ENCODE data around the gene GATD1. TPM values are rescaled to one million over a fixed set of nuclear protein-coding genes. Genes with fewer than 3 reads are reported as not detected.
A peak's percentile ranks its signal among the peaks of the same experiment; 100 is the strongest.

GATD1 gene
- total and polyA plus RNA-seq, 2 experiments from 2014 or later = 39.3 to 51.0 TPM

- no peak for TF ChIP-seq CREB1 (CRISPR knock-in tag; IDR thresholded peaks at IDR 0.05; ENCODE audit: low read depth)
- no peak for TF ChIP-seq ETS1 (IDR thresholded peaks at IDR 0.05)
- TF ChIP-seq, protein P1, sequence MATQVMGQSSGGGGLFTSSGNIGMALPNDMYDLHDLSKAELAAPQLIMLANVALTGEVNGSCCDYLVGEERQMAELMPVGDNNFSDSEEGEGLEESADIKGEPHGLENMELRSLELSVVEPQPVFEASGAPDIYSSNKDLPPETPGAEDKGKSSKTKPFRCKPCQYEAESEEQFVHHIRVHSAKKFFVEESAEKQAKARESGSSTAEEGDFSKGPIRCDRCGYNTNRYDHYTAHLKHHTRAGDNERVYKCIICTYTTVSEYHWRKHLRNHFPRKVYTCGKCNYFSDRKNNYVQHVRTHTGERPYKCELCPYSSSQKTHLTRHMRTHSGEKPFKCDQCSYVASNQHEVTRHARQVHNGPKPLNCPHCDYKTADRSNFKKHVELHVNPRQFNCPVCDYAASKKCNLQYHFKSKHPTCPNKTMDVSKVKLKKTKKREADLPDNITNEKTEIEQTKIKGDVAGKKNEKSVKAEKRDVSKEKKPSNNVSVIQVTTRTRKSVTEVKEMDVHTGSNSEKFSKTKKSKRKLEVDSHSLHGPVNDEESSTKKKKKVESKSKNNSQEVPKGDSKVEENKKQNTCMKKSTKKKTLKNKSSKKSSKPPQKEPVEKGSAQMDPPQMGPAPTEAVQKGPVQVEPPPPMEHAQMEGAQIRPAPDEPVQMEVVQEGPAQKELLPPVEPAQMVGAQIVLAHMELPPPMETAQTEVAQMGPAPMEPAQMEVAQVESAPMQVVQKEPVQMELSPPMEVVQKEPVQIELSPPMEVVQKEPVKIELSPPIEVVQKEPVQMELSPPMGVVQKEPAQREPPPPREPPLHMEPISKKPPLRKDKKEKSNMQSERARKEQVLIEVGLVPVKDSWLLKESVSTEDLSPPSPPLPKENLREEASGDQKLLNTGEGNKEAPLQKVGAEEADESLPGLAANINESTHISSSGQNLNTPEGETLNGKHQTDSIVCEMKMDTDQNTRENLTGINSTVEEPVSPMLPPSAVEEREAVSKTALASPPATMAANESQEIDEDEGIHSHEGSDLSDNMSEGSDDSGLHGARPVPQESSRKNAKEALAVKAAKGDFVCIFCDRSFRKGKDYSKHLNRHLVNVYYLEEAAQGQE (IDR thresholded peaks at IDR 0.05; ENCODE audit: unreplicated experiment) = no peak
- no peak for TF ChIP-seq STAT1 (IDR thresholded peaks at IDR 0.05; ENCODE audit: unreplicated experiment)
- no peak; the same call in 1 of the 2 replicates for TF ChIP-seq POLR2AphosphoS5 (IDR thresholded peaks at IDR 0.05; ENCODE audit: low read depth)
These were observed 50.7 kb downstream of the GATD1 start (continued) for GRCh38 chr11:726278-727220.

- ATAC-seq (peak; percentile 23), DNase-seq (ENCODE audit: low spot score) (peak; percentile 63)
- no peaks in the 10 kb centered on the region for H4K20me1 ChIP-seq (replicated peaks; ENCODE audit: insufficient read depth)
- Mint-ChIP-seq H3K27me3 (ENCODE audit: insufficient read depth, low read depth, poor library complexity) (peaks cover 15% of the 10 kb centered on the region), H3K9me3 (no peaks in the 10 kb centered on the region; the same call in 2 of the 3 replicates), H3K4me1 (peaks cover 9% of the 10 kb centered on the region; the same call in 2 of the 3 replicates), H3K36me3 (ENCODE audit: low read depth) (no peaks in the 10 kb centered on the region), H3K27ac (no peak overlapping the region), H3K4me3 (peak overlapping the region; percentile 64; the same call in 2 of the 3 replicates)
- H3K36me3 ChIP-seq (ENCODE audit: insufficient read depth) = no peaks in the 10 kb centered on the region
- H3K27me3 ChIP-seq (ENCODE audit: insufficient read depth) = no peaks in the 10 kb centered on the region
- H3K9me2 ChIP-seq (ENCODE audit: insufficient read depth) = no peaks in the 10 kb centered on the region
- no peak overlapping the region for H3K27ac ChIP-seq (ENCODE audit: low read depth)
- peaks cover 6% of the 10 kb centered on the region for H3K4me1 ChIP-seq (ENCODE audit: insufficient read depth)
- H3K4me3 ChIP-seq = peak overlapping the region; percentile 65
- H3K79me2 ChIP-seq (replicated peaks; ENCODE audit: insufficient read depth) = no peaks in the 10 kb centered on the region
- 0 out of 2 replicates have a peak, but pooled peaks cover 16% of the 10 kb centered on the region for H3F3A ChIP-seq (replicated peaks; ENCODE audit: low read depth)
- H3K4me2 ChIP-seq = peak overlapping the region; percentile 88
- H2AFZ ChIP-seq = peak overlapping the region; percentile 32; the same call in 1 of the 2 replicates
- TF ChIP-seq CREB1 (CRISPR knock-in tag; IDR thresholded peaks at IDR 0.05; ENCODE audit: low read depth) = no peak
- TF ChIP-seq EZH2 (IDR thresholded peaks at IDR 0.05; ENCODE audit: low read depth, unreplicated experiment) = no peak
- TF ChIP-seq POLR2AphosphoS5 (IDR thresholded peaks at IDR 0.05; ENCODE audit: low read depth) = peak; percentile 42; the same call in 1 of the 2 replicates
These were observed 51.6 kb downstream of the GATD1 start for GRCh38 chr11:725624-726202.

All from GM23338 (cell line).